CD4-positive, CD25-positive, alpha-beta regulatory T cell (primary cell): Measurements from ENCODE around the gene TMPRSS7. TPM values are rescaled to one million over a fixed set of nuclear protein-coding genes. Genes with fewer than 3 reads are reported as not detected.
A peak's percentile ranks its signal among the peaks of the same experiment; 100 is the strongest.

ENCODE experiments used
- ATAC-seq, 2 donors: fragments of 150-1000 bp; cut with Tn5 transposase; one replicate each; pipeline ENCODE4 v1.10.0; 2021; ENCODE audit warnings: low read depth in 2 of 2, moderate number of reproducible peaks in 2 of 2, moderate library complexity in 1 of 2
- DNase-seq, 3 donors: peaks; one replicate each; pipeline versions ENCODE4 v3.0.0 to v3.0.0-alpha.2; 2012 to 2022; ENCODE audit warnings: mixed read lengths in 1 of 3
- H3K27ac ChIP-seq: one replicate; pipeline ENCODE4 v1.7.0; 2013; ENCODE audit warnings: mild to moderate bottlenecking, low read length; ENCODE audit not compliant: insufficient read depth, poor library complexity, severe bottlenecking
- H3K27me3 ChIP-seq: one replicate; pipeline ENCODE4 v1.7.0; 2013; ENCODE audit warnings: low read length; ENCODE audit not compliant: control insufficient read depth, insufficient read depth
- H3K36me3 ChIP-seq: one replicate; pipeline ENCODE4 v1.7.0; 2013; ENCODE audit warnings: mild to moderate bottlenecking, low read length, moderate library complexity; ENCODE audit not compliant: control insufficient read depth, insufficient read depth
- H3K4me1 ChIP-seq: 2 replicates; pipeline ENCODE4 v1.7.0; 2013; ENCODE audit warnings: mild to moderate bottlenecking, low read length; ENCODE audit not compliant: insufficient read depth, control insufficient read depth, poor library complexity, severe bottlenecking
- H3K4me3 ChIP-seq: one replicate; pipeline ENCODE4 v1.7.0; 2013; ENCODE audit warnings: low read depth, mild to moderate bottlenecking, low read length, moderate library complexity
- H3K9me3 ChIP-seq, 2 experiments: 1 replicate in 1 of 2; 2 replicates in 1 of 2; pipeline ENCODE4 v1.7.0; 2013; ENCODE audit warnings: low read length in 2 of 2, mild to moderate bottlenecking in 1 of 2, moderate library complexity in 1 of 2; ENCODE audit not compliant: control insufficient read depth in 2 of 2
- H3K27ac Mint-ChIP-seq, 3 donors: one replicate each; pipeline ENCODE4 v1.8.0; 2020 to 2022; ENCODE audit warnings: mild to moderate bottlenecking in 3 of 3, mixed read lengths in 3 of 3, moderate library complexity in 2 of 3
- H3K27me3 Mint-ChIP-seq: one replicate; pipeline ENCODE4 v1.8.0; 2022; ENCODE audit warnings: mild to moderate bottlenecking, mixed read lengths
- H3K36me3 Mint-ChIP-seq: one replicate; pipeline ENCODE4 v1.8.0; 2020; ENCODE audit warnings: mixed read lengths
- H3K4me1 Mint-ChIP-seq, 4 donors: one replicate each; pipeline ENCODE4 v1.8.0; 2020 to 2022; ENCODE audit warnings: mixed read lengths in 4 of 4, mild to moderate bottlenecking in 1 of 4
- H3K4me3 Mint-ChIP-seq, 4 donors: one replicate each; pipeline ENCODE4 v1.8.0; 2020 to 2022; ENCODE audit warnings: mild to moderate bottlenecking in 4 of 4, mixed read lengths in 4 of 4, moderate library complexity in 3 of 4
- H3K9me3 Mint-ChIP-seq, 7 donors: one replicate each; pipeline ENCODE4 v1.8.0; 2020 to 2022; ENCODE audit warnings: mixed read lengths in 7 of 7, mild to moderate bottlenecking in 3 of 7, moderate library complexity in 2 of 7
- polyA plus RNA-seq, 4 donors: library from polyadenylated mRNA; unstranded; fragments of 300-500 nt; fragmentation: Illumina TruSeq; gene quantifications; one replicate each; pipeline ENCODE4 v1.2.3, GENCODE V29; 2021
- total RNA-seq: library from RNA; stranded (reverse); gene quantifications from one replicate; pipeline ENCODE4 v1.2.3, GENCODE V29; 2022

The TMPRSS7 gene
- total and polyA plus RNA-seq, 5 donors from 2014 or later = not detected

- Histone ChIP-seq H3K36me3 (no peaks in the 10 kb centered on the region), H3K4me1 (peaks cover 6% of the 10 kb centered on the region), H3K9me3 (no peaks in the 10 kb centered on the region), H3K27me3 (no peaks in the 10 kb centered on the region), H3K4me3 (no peak overlapping the region), H3K27ac (no peak overlapping the region)
- Mint-ChIP-seq H3K36me3 (no peaks in the 10 kb centered on the region), H3K4me3 (no peak overlapping the region), H3K9me3 (no peaks in the 10 kb centered on the region), H3K27me3 (no peaks in the 10 kb centered on the region), H3K27ac (no peak overlapping the region), H3K4me1 (peaks cover 10 to 21% (median 19%) of the 10 kb centered on the region in 4 donors)
- DNase-seq = no peak
- no peak for ATAC-seq
Observed at GRCh38 chr3:112007633-112008032, 26.9 kb upstream of the TMPRSS7 start.

GRCh38 chr3:112009670-112010069 lies 24.9 kb upstream of the TMPRSS7 start:
- Mint-ChIP-seq H3K36me3 (no peaks in the 10 kb centered on the region), H3K4me3 (no peak overlapping the region), H3K27me3 (no peaks in the 10 kb centered on the region), H3K27ac (peak overlapping the region in 1 of 3 donors; percentile 33), H3K9me3 (no peaks in the 10 kb centered on the region), H3K4me1 (peaks cover 9 to 12% (median 10%) of the 10 kb centered on the region in 4 donors)
- DNase-seq (no peak), ATAC-seq (no peak)
- Histone ChIP-seq H3K9me3 (no peaks in the 10 kb centered on the region), H3K27ac (no peak overlapping the region), H3K36me3 (no peaks in the 10 kb centered on the region), H3K27me3 (no peaks in the 10 kb centered on the region), H3K4me3 (no peak overlapping the region), H3K4me1 (peaks cover 7% of the 10 kb centered on the region)

DNA sequence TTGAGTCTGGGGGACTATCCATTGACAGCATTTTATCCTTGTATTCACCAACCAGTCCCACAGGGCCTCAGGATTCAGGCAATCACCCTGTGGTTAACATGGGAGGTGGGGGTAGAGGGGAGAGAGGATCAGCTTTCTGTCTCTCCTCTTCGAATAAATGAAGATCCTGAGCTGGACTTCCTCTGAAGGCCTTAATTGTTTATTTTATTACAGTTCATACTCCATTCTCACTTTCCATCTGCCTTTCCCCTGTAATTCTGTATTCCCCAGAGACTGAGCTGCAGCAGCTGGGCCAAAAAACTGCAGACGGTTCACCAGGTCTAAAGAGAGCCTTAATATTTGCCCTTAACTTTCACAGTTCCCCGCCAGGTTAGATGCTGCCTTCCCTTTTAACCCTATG lies 23.9 kb upstream of the TMPRSS7 start:
- no peaks in the 10 kb centered on the region for H3K9me3 ChIP-seq
- Mint-ChIP-seq H3K36me3 (no peaks in the 10 kb centered on the region), H3K27me3 (no peaks in the 10 kb centered on the region), H3K9me3 (no peaks in the 10 kb centered on the region), H3K4me3 (no peak overlapping the region), H3K4me1 (peaks cover 4 to 10% (median 9%) of the 10 kb centered on the region in 4 donors), H3K27ac (no peak overlapping the region)
- H3K27ac ChIP-seq = no peak overlapping the region
- no peaks in the 10 kb centered on the region for H3K27me3 ChIP-seq
- DNase-seq = no peak
- no peak overlapping the region for H3K4me3 ChIP-seq
- H3K36me3 ChIP-seq = no peaks in the 10 kb centered on the region
- peaks cover 7% of the 10 kb centered on the region for H3K4me1 ChIP-seq
- no peak for ATAC-seq

DNA sequence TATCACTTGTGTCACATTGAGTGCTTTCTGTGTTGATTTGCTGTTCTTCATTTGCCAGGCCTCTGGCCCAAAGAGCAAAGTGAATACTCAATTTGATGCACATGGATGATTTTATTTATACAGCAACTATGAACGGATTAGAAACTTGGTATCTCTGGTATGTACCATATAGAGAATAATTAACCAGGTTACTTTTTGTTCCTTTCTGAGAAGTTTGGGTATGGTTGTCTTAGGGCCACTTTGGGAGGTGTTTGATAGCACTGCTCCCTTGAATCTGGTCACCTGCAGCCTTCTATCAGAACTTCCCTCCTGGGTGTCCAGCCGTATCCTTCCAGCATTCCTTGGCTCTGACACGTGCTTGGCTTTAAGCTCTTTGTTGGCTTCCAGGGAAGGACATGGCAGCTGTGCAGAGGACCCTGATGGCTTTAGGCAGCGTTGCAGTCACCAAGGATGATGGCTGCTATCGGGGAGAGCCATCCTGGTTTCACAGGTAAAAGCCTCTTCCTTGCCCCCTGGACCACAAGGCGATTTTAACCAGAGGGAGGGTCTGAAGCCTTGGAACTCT lies 23.1 kb upstream of the TMPRSS7 start:
- no peak for ATAC-seq
- Mint-ChIP-seq H3K4me1 (peaks cover 4 to 10% (median 9%) of the 10 kb centered on the region in 4 donors), H3K27me3 (no peaks in the 10 kb centered on the region)

DNA sequence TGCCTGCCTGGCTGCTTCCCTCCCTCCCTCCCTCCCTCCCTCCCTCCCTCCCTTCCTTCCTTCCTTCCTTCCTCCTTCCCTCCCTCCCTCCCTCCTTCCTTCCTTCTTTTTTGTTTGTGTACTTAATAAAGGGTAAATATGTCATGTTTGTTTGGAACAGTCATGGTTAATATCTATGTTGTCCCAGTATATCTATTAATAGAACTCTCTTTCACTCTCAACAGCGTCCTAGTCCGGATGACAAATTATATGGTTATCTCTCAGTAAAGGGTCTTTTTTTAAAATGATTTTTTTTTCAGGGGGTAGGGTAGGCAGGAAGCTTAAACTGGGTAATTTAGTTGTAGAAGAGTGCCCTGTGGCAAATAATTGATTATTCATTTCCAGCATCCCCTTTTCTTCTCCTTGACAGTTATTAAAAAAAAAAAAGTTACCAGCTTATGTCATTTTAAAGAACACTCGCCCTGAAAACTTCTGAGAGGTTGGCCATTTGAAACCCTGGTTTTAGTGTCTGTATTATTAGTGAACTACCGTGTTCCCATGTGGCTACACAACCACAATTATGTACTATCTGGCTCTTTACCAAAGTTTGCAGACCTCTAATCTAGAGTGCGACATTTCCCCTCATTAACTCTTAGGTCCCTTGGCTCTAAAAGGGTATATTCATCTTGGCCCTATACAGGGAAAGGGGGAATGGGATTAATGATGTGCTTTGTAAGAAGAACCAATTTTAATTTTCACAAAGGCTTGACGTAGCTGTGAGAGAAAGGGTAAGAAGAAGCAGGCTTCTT lies 22.1 kb upstream of the TMPRSS7 start:
- Mint-ChIP-seq H3K27me3 (no peaks in the 10 kb centered on the region), H3K4me3 (peak overlapping the region in 1 of 4 donors; percentile 18), H3K4me1 (peaks cover 4 to 10% (median 9%) of the 10 kb centered on the region in 4 donors), H3K9me3 (no peaks in the 10 kb centered on the region), H3K36me3 (no peaks in the 10 kb centered on the region), H3K27ac (peak overlapping the region in 1 of 3 donors; percentile 52)
- no peak for ATAC-seq
- no peaks in the 10 kb centered on the region for H3K27me3 ChIP-seq
- no peak for DNase-seq
- no peaks in the 10 kb centered on the region for H3K9me3 ChIP-seq
- H3K27ac ChIP-seq = no peak overlapping the region
- H3K36me3 ChIP-seq = no peaks in the 10 kb centered on the region
- H3K4me1 ChIP-seq = peaks cover 7% of the 10 kb centered on the region
- H3K4me3 ChIP-seq = no peak overlapping the region

More for the DNA sequence above, 23.1 kb upstream of the TMPRSS7 start:
- no peaks in the 10 kb centered on the region for H3K27me3 ChIP-seq
- H3K4me3 Mint-ChIP-seq = no peak overlapping the region
- H3K36me3 Mint-ChIP-seq = no peaks in the 10 kb centered on the region
- no peak for DNase-seq
- H3K9me3 Mint-ChIP-seq = no peaks in the 10 kb centered on the region
- no peak overlapping the region for H3K4me3 ChIP-seq
- no peaks in the 10 kb centered on the region for H3K9me3 ChIP-seq
- H3K27ac Mint-ChIP-seq = no peak overlapping the region
- H3K4me1 ChIP-seq = peaks cover 7% of the 10 kb centered on the region
- no peaks in the 10 kb centered on the region for H3K36me3 ChIP-seq
- H3K27ac ChIP-seq = no peak overlapping the region

- H3K9me3 ChIP-seq = no peaks in the 10 kb centered on the region
- H3K27me3 ChIP-seq = no peaks in the 10 kb centered on the region
- H3K27me3 Mint-ChIP-seq = no peaks in the 10 kb centered on the region
- H3K4me1 Mint-ChIP-seq = peaks cover 4 to 10% (median 9%) of the 10 kb centered on the region in 4 donors
- no peak overlapping the region for H3K27ac ChIP-seq
- DNase-seq = peak; percentile 16 to 81 (median 52)
- peak overlapping the region; percentile 56 for H3K4me3 ChIP-seq
- H3K9me3 Mint-ChIP-seq = no peaks in the 10 kb centered on the region
- peak; percentile 77 to 80 for ATAC-seq
- H3K27ac Mint-ChIP-seq = no peak overlapping the region
- H3K4me3 Mint-ChIP-seq = peak overlapping the region in 1 of 4 donors; percentile 14
- H3K36me3 ChIP-seq = no peaks in the 10 kb centered on the region
- H3K36me3 Mint-ChIP-seq = no peaks in the 10 kb centered on the region
- H3K4me1 ChIP-seq = peaks cover 7% of the 10 kb centered on the region
Observed at GRCh38 chr3:112013058-112013783, 21.3 kb upstream of the TMPRSS7 start.

DNA sequence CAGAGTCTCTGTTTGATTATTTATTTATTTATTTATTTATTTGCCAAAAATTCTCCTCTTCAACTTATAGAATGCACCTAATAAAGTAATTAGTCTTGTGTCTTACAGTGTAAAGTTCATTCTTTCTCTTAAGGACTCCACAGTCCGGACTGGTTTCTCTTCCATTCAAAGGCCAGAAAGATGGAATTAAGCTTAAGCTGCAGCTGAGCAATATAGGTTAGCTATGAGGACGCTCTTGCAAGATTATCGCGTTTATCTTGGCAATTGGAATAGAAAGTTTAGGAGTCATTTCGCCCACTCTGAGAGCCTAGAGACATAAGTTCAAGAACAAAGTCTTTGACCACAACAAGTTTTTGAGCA lies 20.8 kb upstream of the TMPRSS7 start:
- no peaks in the 10 kb centered on the region for H3K36me3 ChIP-seq
- no peak overlapping the region for H3K27ac ChIP-seq
- ATAC-seq (no peak), DNase-seq (no peak)
- no peak overlapping the region for H3K4me3 Mint-ChIP-seq
- no peaks in the 10 kb centered on the region for H3K9me3 ChIP-seq
- peak overlapping the region; percentile 56 for H3K4me3 ChIP-seq
- H3K9me3 Mint-ChIP-seq = no peaks in the 10 kb centered on the region
- H3K27me3 Mint-ChIP-seq = no peaks in the 10 kb centered on the region
- H3K27ac Mint-ChIP-seq = no peak overlapping the region
- peaks cover 4 to 10% (median 9%) of the 10 kb centered on the region in 4 donors for H3K4me1 Mint-ChIP-seq
- H3K4me1 ChIP-seq = peaks cover 7% of the 10 kb centered on the region
- H3K27me3 ChIP-seq = no peaks in the 10 kb centered on the region
- no peaks in the 10 kb centered on the region for H3K36me3 Mint-ChIP-seq
